ENCODE results near the gene ANAPC16.

DNA sequence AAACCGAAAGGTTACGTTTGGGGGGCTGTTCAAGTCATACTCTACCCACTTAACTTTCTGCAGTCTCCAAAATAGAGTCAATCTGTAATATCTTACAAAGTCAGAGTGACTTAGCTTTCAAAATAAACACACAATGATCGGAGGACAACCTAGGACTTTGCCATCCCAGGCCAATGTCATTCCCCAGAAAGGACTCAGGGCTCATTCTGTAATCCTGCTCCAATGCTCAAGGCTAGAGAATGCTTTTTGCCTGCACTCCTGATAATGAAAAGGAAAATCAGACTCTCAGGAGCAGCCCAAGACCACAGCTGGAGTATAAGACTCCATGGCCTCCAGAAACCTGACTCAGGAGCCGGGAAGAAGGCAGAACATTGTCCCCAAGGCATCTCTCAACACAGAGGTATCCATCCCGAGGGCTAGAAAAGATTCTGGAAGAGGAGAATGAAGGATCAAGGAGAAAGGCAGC is 28.8 kb downstream of the ANAPC16 start:
- TF ChIP-seq, protein P1, sequence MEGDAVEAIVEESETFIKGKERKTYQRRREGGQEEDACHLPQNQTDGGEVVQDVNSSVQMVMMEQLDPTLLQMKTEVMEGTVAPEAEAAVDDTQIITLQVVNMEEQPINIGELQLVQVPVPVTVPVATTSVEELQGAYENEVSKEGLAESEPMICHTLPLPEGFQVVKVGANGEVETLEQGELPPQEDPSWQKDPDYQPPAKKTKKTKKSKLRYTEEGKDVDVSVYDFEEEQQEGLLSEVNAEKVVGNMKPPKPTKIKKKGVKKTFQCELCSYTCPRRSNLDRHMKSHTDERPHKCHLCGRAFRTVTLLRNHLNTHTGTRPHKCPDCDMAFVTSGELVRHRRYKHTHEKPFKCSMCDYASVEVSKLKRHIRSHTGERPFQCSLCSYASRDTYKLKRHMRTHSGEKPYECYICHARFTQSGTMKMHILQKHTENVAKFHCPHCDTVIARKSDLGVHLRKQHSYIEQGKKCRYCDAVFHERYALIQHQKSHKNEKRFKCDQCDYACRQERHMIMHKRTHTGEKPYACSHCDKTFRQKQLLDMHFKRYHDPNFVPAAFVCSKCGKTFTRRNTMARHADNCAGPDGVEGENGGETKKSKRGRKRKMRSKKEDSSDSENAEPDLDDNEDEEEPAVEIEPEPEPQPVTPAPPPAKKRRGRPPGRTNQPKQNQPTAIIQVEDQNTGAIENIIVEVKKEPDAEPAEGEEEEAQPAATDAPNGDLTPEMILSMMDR (IDR thresholded peaks at IDR 0.05 in 2 of 3, conservative IDR thresholded peaks at IDR 0.05 in 1 of 3; ENCODE audit: borderline replicate concordance in 1 of 3, insufficient read depth in 1 of 3, low read depth in 2 of 3, low read length in 2 of 3) = no peak
- no peak for TF ChIP-seq POLR2AphosphoS5 (IDR thresholded peaks at IDR 0.05; ENCODE audit: low read depth, low read length)
- no peak for TF ChIP-seq SP1 (IDR thresholded peaks at IDR 0.05; ENCODE audit: low read depth)
- no peak for TF ChIP-seq EZH2phosphoT487 (IDR thresholded peaks at IDR 0.05; ENCODE audit: borderline replicate concordance)
- no peak for TF ChIP-seq JUND (IDR thresholded peaks at IDR 0.05)
- TF ChIP-seq POLR2A (IDR thresholded peaks at IDR 0.05; ENCODE audit: borderline replicate concordance, extremely low read depth, insufficient read depth, insufficient read length) = no peak
- TF ChIP-seq, protein P2, sequence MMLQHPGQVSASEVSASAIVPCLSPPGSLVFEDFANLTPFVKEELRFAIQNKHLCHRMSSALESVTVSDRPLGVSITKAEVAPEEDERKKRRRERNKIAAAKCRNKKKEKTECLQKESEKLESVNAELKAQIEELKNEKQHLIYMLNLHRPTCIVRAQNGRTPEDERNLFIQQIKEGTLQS (IDR thresholded peaks at IDR 0.05) = no peak
